BE2C (cell line): ENCODE measurements around the gene GPC5.

ENCODE experiments used
- DNase-seq: peaks from one replicate; pipeline ENCODE4 v3.0.0-alpha.2; 2020
- H3K27me3 ChIP-seq: fragments of 250-450 bp; sonication (Bioruptor Pico); 2 replicates; pipeline ENCODE4 v1.5.1; 2020; ENCODE audit warnings: mild to moderate bottlenecking
- H3K36me3 ChIP-seq: fragments of 250-450 bp; sonication (Bioruptor Pico); 2 replicates; pipeline ENCODE4 v1.5.1; 2020; ENCODE audit warnings: mild to moderate bottlenecking
- H3K4me1 ChIP-seq: fragments of 250-450 bp; sonication (Bioruptor Pico); 2 replicates; pipeline ENCODE4 v1.5.1; 2020
- H3K4me3 ChIP-seq: 2 replicates; pipeline ENCODE4 v1.5.1; 2011; ENCODE audit warnings: low read depth, low read length
- H3K9me3 ChIP-seq: fragments of 250-450 bp; sonication (Bioruptor Pico); 2 replicates; pipeline ENCODE4 v1.5.1; 2020
- TF ChIP-seq, protein P1 (sequence below): IDR thresholded peaks from 2 replicates; pipeline ENCODE4 v1.5.1; 2012; ENCODE audit warnings: mild to moderate bottlenecking, low read depth, low read length

Gene GPC5

DNA sequence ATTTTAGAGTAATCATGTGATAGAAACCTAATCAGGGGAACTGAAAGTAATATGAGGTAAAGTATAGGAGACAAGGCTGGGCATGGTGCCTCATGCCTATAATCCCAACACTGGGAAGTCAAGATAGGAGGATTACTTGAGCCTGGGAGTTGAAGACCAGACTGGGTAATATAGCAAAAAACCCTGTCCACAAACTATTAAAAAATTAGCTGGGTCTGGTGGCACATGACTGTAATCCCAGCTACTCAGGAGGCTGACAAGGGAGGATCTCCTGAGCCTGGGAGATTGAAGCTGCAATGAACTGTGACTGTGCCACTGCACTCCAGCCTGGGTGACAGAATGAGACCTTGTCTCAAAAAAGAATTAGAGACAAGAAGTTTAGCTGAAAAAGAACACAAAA lies 469.9 kb downstream of the GPC5 start:
- no peak overlapping the region for H3K4me3 ChIP-seq
- H3K27me3 ChIP-seq = no peaks in the 10 kb centered on the region
- peaks cover 5% of the 10 kb centered on the region for H3K4me1 ChIP-seq
- DNase-seq = no peak
- no peaks in the 10 kb centered on the region for H3K9me3 ChIP-seq
- TF ChIP-seq, protein P1, sequence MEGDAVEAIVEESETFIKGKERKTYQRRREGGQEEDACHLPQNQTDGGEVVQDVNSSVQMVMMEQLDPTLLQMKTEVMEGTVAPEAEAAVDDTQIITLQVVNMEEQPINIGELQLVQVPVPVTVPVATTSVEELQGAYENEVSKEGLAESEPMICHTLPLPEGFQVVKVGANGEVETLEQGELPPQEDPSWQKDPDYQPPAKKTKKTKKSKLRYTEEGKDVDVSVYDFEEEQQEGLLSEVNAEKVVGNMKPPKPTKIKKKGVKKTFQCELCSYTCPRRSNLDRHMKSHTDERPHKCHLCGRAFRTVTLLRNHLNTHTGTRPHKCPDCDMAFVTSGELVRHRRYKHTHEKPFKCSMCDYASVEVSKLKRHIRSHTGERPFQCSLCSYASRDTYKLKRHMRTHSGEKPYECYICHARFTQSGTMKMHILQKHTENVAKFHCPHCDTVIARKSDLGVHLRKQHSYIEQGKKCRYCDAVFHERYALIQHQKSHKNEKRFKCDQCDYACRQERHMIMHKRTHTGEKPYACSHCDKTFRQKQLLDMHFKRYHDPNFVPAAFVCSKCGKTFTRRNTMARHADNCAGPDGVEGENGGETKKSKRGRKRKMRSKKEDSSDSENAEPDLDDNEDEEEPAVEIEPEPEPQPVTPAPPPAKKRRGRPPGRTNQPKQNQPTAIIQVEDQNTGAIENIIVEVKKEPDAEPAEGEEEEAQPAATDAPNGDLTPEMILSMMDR = no peak
- H3K36me3 ChIP-seq = no peaks in the 10 kb centered on the region

DNA sequence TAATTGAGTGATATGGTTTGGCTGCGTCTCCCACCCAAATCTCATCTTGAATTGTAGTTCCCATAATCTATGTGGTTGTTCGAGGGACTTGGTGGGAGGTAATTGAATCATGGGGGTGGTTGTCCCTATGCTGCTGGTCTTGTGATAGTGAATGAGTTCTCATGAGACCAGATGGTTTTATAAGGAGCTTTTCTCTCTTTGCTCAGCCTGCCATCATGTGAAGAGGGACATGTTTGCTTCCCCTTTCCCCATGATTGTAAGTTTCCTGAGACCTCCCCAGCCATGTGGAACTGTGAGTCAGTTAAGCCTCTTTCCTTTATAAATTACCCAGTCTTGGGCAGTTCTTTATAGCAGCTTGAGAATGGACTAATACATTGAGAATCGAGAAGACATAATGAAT lies 480.1 kb downstream of the GPC5 start:
- Histone ChIP-seq H3K9me3 (no peaks in the 10 kb centered on the region), H3K27me3 (no peaks in the 10 kb centered on the region), H3K4me3 (no peak overlapping the region), H3K4me1 (0 out of 2 replicates have a peak, but pooled peaks cover 3% of the 10 kb centered on the region), H3K36me3 (no peaks in the 10 kb centered on the region)
- TF ChIP-seq, protein P1 = no peak
- no peak for DNase-seq

DNA sequence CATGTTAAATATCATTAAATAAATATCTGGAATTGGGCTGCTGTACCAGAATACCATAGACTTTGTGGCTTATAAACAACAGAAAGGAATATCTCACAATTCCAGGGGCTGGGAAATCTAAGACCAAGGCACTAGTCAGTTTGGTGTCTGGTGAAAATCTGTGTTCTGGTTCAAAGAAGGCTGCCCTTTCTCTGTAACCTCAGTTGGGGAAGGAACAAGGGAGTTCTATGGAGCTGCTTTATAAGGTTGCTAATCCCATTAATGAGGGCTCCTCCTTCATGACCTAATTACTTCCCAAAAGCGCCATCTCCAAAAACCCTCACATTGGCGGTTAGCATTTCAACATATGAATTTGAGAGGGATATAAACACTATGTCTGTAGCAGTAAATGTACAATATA lies 480.9 kb downstream of the GPC5 start:
- H3K27me3 ChIP-seq = no peaks in the 10 kb centered on the region
- no peak overlapping the region for H3K4me3 ChIP-seq
- 0 out of 2 replicates have a peak, but pooled peaks cover 3% of the 10 kb centered on the region for H3K4me1 ChIP-seq
- no peaks in the 10 kb centered on the region for H3K36me3 ChIP-seq
- TF ChIP-seq, protein P1 = no peak
- no peak for DNase-seq
- H3K9me3 ChIP-seq = no peaks in the 10 kb centered on the region

DNA sequence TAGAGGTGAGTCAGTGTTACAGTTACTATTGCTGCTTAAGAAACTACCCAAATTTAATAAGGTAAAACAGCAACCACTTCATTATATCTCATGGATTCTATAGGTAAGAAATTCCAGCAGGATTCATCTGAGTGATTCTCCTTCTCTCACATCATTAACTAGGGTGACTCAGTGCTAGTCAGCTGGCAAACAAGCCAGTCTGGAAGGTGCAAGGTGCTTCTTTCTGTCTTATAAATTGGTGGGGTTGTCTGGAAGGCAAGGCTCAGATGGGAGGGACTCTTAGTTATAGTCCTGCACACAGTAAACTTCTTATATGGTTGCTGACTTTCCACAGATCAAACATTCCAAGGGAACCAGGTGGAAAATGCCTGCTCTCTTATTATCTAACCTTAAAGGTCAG lies 484.5 kb downstream of the GPC5 start:
- no peaks in the 10 kb centered on the region for H3K9me3 ChIP-seq
- no peaks in the 10 kb centered on the region for H3K36me3 ChIP-seq
- H3K4me3 ChIP-seq = no peak overlapping the region
- TF ChIP-seq, protein P1 = no peak
- peaks cover under 1% of the 10 kb centered on the region; the same call in 1 of the 2 replicates for H3K4me1 ChIP-seq
- no peak for DNase-seq
- no peaks in the 10 kb centered on the region for H3K27me3 ChIP-seq

DNA sequence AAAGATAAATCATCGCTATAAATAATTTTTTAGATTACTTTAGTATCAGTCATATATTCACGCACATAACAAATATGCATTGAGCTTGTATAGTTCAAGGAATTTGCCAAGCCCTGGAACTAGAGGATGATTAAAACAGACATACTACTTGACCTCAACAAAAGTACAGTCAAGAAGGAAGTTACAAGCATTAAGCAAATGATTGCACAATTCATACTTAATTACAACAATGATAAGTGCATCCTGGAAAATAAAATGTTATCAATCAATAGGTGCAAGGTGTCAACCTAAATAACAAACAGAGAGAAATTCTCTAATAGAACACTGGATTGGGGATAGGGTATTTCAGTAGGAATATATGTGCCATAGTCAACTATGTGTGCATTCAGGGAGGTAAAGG lies 491.2 kb downstream of the GPC5 start:
- TF ChIP-seq, protein P1 = no peak
- Histone ChIP-seq H3K27me3 (no peaks in the 10 kb centered on the region), H3K4me1 (peaks cover 6% of the 10 kb centered on the region; the same call in 1 of the 2 replicates), H3K36me3 (no peaks in the 10 kb centered on the region), H3K4me3 (no peak overlapping the region), H3K9me3 (no peaks in the 10 kb centered on the region)
- no peak for DNase-seq

DNA sequence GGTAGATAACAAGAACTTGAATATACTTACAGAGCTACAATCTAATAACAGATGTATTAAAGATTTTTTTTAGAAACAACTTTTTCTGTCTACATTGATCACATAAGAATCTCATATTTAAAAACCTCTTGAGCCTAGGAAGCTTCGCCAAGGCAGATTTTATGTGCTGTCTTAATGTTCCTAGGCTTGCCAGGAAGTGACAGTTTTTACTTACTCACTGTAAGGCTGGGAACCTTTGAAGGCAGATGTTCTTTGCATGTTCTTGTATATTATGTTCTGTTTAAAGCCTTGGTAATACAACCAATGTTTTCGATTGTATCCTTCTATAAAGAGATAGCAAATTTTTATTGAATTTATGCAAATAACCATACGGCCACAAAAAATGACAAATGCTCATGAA lies 492.7 kb downstream of the GPC5 start:
- Histone ChIP-seq H3K4me3 (no peak overlapping the region), H3K4me1 (peaks cover 6% of the 10 kb centered on the region; the same call in 1 of the 2 replicates), H3K27me3 (no peaks in the 10 kb centered on the region), H3K9me3 (no peaks in the 10 kb centered on the region), H3K36me3 (no peaks in the 10 kb centered on the region)
- no peak for DNase-seq
- TF ChIP-seq, protein P1 = no peak
